Thoracic aorta (tissue), 2 donors: Measurements from ENCODE around the gene CGB5. TPM values are rescaled to one million over a fixed set of nuclear protein-coding genes. Genes with fewer than 3 reads are reported as not detected.

Source experiments
- ATAC-seq: fragments of 150-250 bp; one replicate; pipeline ENCODE4 v1.8.0; 2017; ENCODE audit warnings: low read depth; ENCODE audit not compliant: insufficient number of reproducible peaks, low FRiP score
- DNase-seq: peaks from one replicate; pipeline ENCODE4 v3.0.0-alpha.2; 2020; ENCODE audit warnings: low spot score
- H3K27ac ChIP-seq, 2 donors: fragments of 200-600 bp; sonication (generic); 1 replicate in 1 of 2; 2 replicates in 1 of 2; pipeline ENCODE4 v1.5.1; 2016; ENCODE audit warnings: mild to moderate bottlenecking in 2 of 2, moderate library complexity in 2 of 2
- H3K27me3 ChIP-seq: fragments of 200-600 bp; sonication (generic); replicated peaks from 2 replicates; pipeline ENCODE4 v1.6.0; 2016; ENCODE audit warnings: mild to moderate bottlenecking; ENCODE audit not compliant: insufficient read depth
- H3K36me3 ChIP-seq: fragments of 200-600 bp; sonication (generic); one replicate; pipeline ENCODE4 v1.5.1; 2016
- H3K4me1 ChIP-seq, 2 donors: fragments of 200-600 bp; sonication (generic); 1 replicate in 1 of 2; 2 replicates in 1 of 2; pipeline versions ENCODE4 v1.5.1 to v1.6.0; 2016; ENCODE audit warnings: low read depth in 2 of 2, mild to moderate bottlenecking in 1 of 2; ENCODE audit not compliant: control insufficient read depth in 1 of 2
- H3K4me3 ChIP-seq: fragments of 200-600 bp; sonication (generic); 2 replicates; pipeline ENCODE4 v1.5.1; 2016; ENCODE audit warnings: mild to moderate bottlenecking
- H3K9me3 ChIP-seq: fragments of 200-600 bp; sonication (generic); 2 replicates; pipeline ENCODE4 v1.5.1; 2016
- CTCF ChIP-seq: fragments of 200-600 bp; sonication (generic); IDR thresholded peaks from one replicate; pipeline ENCODE4 v1.5.1; 2019; ENCODE audit warnings: antibody characterized with exemption
- total RNA-seq, 2 donors: library from RNA; depleted of rRNA; stranded (reverse); fragments of >200 nt; gene quantifications; one replicate each; pipeline versions ENCODE4 v1.1.0 to v1.2.3, GENCODE V29; 2016

CGB5 gene
- total RNA-seq, 2 donors from 2014 or later, result not detected

GRCh38 chr19:49091391-49092038 is 47.9 kb downstream of the CGB5 start:
- no peaks in the 10 kb centered on the region for H3K27me3 ChIP-seq
- no peak overlapping the region for H3K27ac ChIP-seq
- peaks cover 54% of the 10 kb centered on the region for H3K36me3 ChIP-seq
- H3K4me3 ChIP-seq, result no peak overlapping the region
- TF ChIP-seq CTCF, result no peak
- no peaks in the 10 kb centered on the region for H3K9me3 ChIP-seq
- ATAC-seq (no peak), DNase-seq (no peak)
- H3K4me1 ChIP-seq, result peaks cover 13% of the 10 kb centered on the region in 2 donors

DNA sequence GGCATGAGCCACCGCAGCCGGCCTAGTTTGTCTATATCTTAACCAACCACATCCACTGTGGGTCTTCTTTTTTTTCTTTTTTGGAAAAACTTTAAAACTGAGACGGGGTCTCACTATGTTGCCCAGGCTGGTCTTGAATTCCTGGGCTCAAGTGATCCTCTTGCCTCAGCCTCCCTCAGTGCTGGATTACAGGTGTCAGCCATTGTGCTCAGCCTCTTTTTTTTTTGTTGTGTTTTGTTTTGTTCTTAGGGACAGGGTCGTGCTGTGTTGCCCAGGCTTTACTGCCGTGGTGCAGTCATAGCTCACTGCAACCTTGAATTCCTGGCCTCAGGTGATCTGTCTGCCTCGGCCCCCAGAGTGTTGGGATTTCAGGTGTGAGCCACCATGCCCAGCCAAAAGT is 49.0 kb downstream of the CGB5 start:
- no peaks in the 10 kb centered on the region for H3K27me3 ChIP-seq
- ATAC-seq (no peak), DNase-seq (no peak)
- no peak overlapping the region for H3K27ac ChIP-seq
- no peak overlapping the region for H3K4me3 ChIP-seq
- peaks cover 57% of the 10 kb centered on the region for H3K36me3 ChIP-seq
- peaks cover 1 to 2% of the 10 kb centered on the region in 2 donors for H3K4me1 ChIP-seq
- H3K9me3 ChIP-seq, result no peaks in the 10 kb centered on the region
- no peak for TF ChIP-seq CTCF

Other genes starting within 250 kb of the CGB5 start
- 10 to 100 TPM; 26.5 to 38.4 TPM for gene BCAT2, start 232.8 kb upstream of the CGB5 start, total RNA-seq
- 10 to 100 TPM; 10.2 to 16.8 TPM for gene HSD17B14, start 207.4 kb upstream of the CGB5 start, total RNA-seq
- gene PLEKHA4, start 175.2 kb upstream of the CGB5 start, total RNA-seq, result 10 to 100 TPM; 45.1 to 45.2 TPM
- 100 to 1,000 TPM; 108 to 139 TPM for gene PPP1R15A, start 171.4 kb upstream of the CGB5 start, total RNA-seq
- gene TULP2, start 145.1 kb upstream of the CGB5 start, total RNA-seq, result under 1 TPM; 0.27 to 0.78 TPM
- 100 to 1,000 TPM; 415 to 671 TPM for gene NUCB1, start 143.5 kb upstream of the CGB5 start, total RNA-seq
- gene DHDH, start 110.1 kb upstream of the CGB5 start, total RNA-seq, result 1 to 10 TPM in 1 of 2 donors, not detected in 1; 3.7 TPM
- 100 to 1,000 TPM in 1 of 2 donors, 10 to 100 TPM in 1; 53.1 to 104 TPM for gene BAX, start 89.0 kb upstream of the CGB5 start, total RNA-seq
- gene FTL, start 78.5 kb upstream of the CGB5 start, total RNA-seq, result 1,000 to 10,000 TPM; 3,403 to 7,108 TPM
- 10 to 100 TPM; 30.1 to 44.4 TPM for gene GYS1, start 50.5 kb upstream of the CGB5 start, total RNA-seq
- 10 to 100 TPM; 51.6 to 52.3 TPM for gene RUVBL2, start 50.0 kb upstream of the CGB5 start, total RNA-seq
- not detected for gene LHB, start 26.8 kb upstream of the CGB5 start, total RNA-seq
- not detected for gene CGB3, start 19.5 kb upstream of the CGB5 start, total RNA-seq
- gene CGB2, start 12.0 kb upstream of the CGB5 start, total RNA-seq, result not detected
- not detected for gene CGB1, start 7.0 kb upstream of the CGB5 start, total RNA-seq
- not detected for gene CGB8, start 5.3 kb downstream of the CGB5 start, total RNA-seq
- gene CGB7, start 13.9 kb downstream of the CGB5 start, total RNA-seq, result not detected
- gene NTF4, start 21.0 kb downstream of the CGB5 start, total RNA-seq, result not detected
- not detected for gene KCNA7, start 28.9 kb downstream of the CGB5 start, total RNA-seq
- gene SNRNP70, start 41.6 kb downstream of the CGB5 start, total RNA-seq, result 100 to 1,000 TPM; 339 to 438 TPM
- 10 to 100 TPM in 1 of 2 donors, not detected in 1; 19.8 TPM for gene LIN7B, start 70.5 kb downstream of the CGB5 start, total RNA-seq
- not detected for gene C19orf73, start 75.3 kb downstream of the CGB5 start, total RNA-seq
- 1 to 10 TPM; 2.7 to 5.0 TPM for gene PPFIA3, start 75.7 kb downstream of the CGB5 start, total RNA-seq
- 1 to 10 TPM; 2.2 to 6.5 TPM for gene HRC, start 111.5 kb downstream of the CGB5 start, total RNA-seq
- gene TRPM4, start 113.9 kb downstream of the CGB5 start, total RNA-seq, result 10 to 100 TPM; 48.3 to 65.9 TPM